Measurements from ENCODE around the gene RNF183.

GRCh38 chr9:113316030-113316429 lies 12.9 kb upstream of the RNF183 start:
- no peak for TF ChIP-seq CTCF (IDR thresholded peaks at IDR 0.05)
- no peak for TF ChIP-seq POLR2A (IDR thresholded peaks at IDR 0.05)
